ENCODE measurements around the gene GRAMD4. TPM values are rescaled to one million over a fixed set of nuclear protein-coding genes. Genes with fewer than 3 reads are reported as not detected.

GRAMD4 gene
- total and polyA plus RNA-seq, 12 donors = 15.0 to 241 (median 79.4) TPM

GRCh38 chr22:46591930-46592329, 28.3 kb upstream of the GRAMD4 start:
- WGBS, 4 donors = 63 to 86% (median 70%) methylated on average over 2 to 8 of the region's 8 CpGs
- no peak overlapping the region for H3K4me3 ChIP-seq
- intact Hi-C loops (cut with DNase I) = no loop called here

GRCh38 chr22:46592390-46592872, 27.8 kb upstream of the GRAMD4 start:
- no peak overlapping the region for H3K4me3 ChIP-seq
- H3K4me1 ChIP-seq (replicated peaks in 1 of 2) = peaks cover 0 to 31% of the 10 kb centered on the region in 2 donors
- WGBS, 4 donors = 42 to 55% (median 48%) methylated on average over 13 of the region's 13 CpGs
- no peaks in the 10 kb centered on the region for H3K27me3 ChIP-seq
- H3K27ac ChIP-seq = peak overlapping the region in 4 of 5 donors; percentile 32 to 85 (median 64)
- no peak for TF ChIP-seq CTCF (IDR thresholded peaks at IDR 0.05)
- TF ChIP-seq POLR2A (IDR thresholded peaks at IDR 0.05) = no peak
- intact Hi-C loops (cut with DNase I) = no loop called here
- no peaks in the 10 kb centered on the region for H3K9me3 ChIP-seq (replicated peaks in 1 of 3)
- DNase-seq = peak in 4 of 7 donors; percentile 41 to 73 (median 60)
- H3K36me3 ChIP-seq (replicated peaks in 1 of 2) = no peaks in the 10 kb centered on the region

More at GRCh38 chr22:46591930-46592329, 28.3 kb upstream of the GRAMD4 start:
- Histone ChIP-seq H3K9me3 (replicated peaks in 1 of 3) (no peaks in the 10 kb centered on the region), H3K36me3 (replicated peaks in 1 of 2) (no peaks in the 10 kb centered on the region), H3K27me3 (no peaks in the 10 kb centered on the region), H3K27ac (peak overlapping the region in 3 of 5 donors; percentile 32 to 85 (median 69)), H3K4me1 (replicated peaks in 1 of 2) (peaks cover 0 to 31% of the 10 kb centered on the region in 2 donors)
- DNase-seq = no peak
- TF ChIP-seq POLR2A (IDR thresholded peaks at IDR 0.05) = no peak
- TF ChIP-seq CTCF (IDR thresholded peaks at IDR 0.05) = no peak

- H3K27me3 ChIP-seq = no peaks in the 10 kb centered on the region
- DNase-seq = peak in 3 of 7 donors; percentile 36 to 66 (median 54)
- H3K27ac ChIP-seq = peak overlapping the region in 4 of 5 donors; percentile 54 to 85 (median 64)
- WGBS, 4 donors = 69 to 88% (median 81%) methylated on average over 19 of the region's 19 CpGs
- peaks cover 0 to 30% of the 10 kb centered on the region in 2 donors for H3K4me1 ChIP-seq (replicated peaks in 1 of 2)
- no peaks in the 10 kb centered on the region for H3K36me3 ChIP-seq (replicated peaks in 1 of 2)
- H3K4me3 ChIP-seq = no peak overlapping the region
- TF ChIP-seq POLR2A (IDR thresholded peaks at IDR 0.05) = peak in 1 of 2 donors; percentile 32
- TF ChIP-seq CTCF (IDR thresholded peaks at IDR 0.05) = no peak
- no peaks in the 10 kb centered on the region for H3K9me3 ChIP-seq (replicated peaks in 1 of 3)
- intact Hi-C loops (cut with DNase I) = no loop called here
Observed at GRCh38 chr22:46593211-46593681, 26.9 kb upstream of the GRAMD4 start.

GRCh38 chr22:46593996-46594946, 25.9 kb upstream of the GRAMD4 start:
- peak overlapping the region in 4 of 5 donors; percentile 54 to 87 (median 72) for H3K27ac ChIP-seq
- 86 to 94% (median 87%) methylated on average over 6 to 15 of the region's 15 CpGs for WGBS, 4 donors

More at GRCh38 chr22:46593996-46594946, 25.9 kb upstream of the GRAMD4 start:
- Histone ChIP-seq H3K9me3 (replicated peaks in 1 of 3) (no peaks in the 10 kb centered on the region), H3K4me3 (no peak overlapping the region), H3K4me1 (replicated peaks in 1 of 2) (peaks cover 0 to 37% of the 10 kb centered on the region in 2 donors), H3K27me3 (no peaks in the 10 kb centered on the region), H3K36me3 (replicated peaks in 1 of 2) (no peaks in the 10 kb centered on the region)
- TF ChIP-seq CTCF (IDR thresholded peaks at IDR 0.05) (no peak), POLR2A (IDR thresholded peaks at IDR 0.05) (no peak)
- DNase-seq = peak in 1 of 7 donors; percentile 24
- intact Hi-C loops (cut with DNase I) = no loop called here
